ENCODE data around the gene IYD. TPM values are rescaled to one million over a fixed set of nuclear protein-coding genes. Genes with fewer than 3 reads are reported as not detected.

The IYD gene
- total RNA-seq, 4 donors from 2014 or later, result 0.83 to 57.0 (median 36.8) TPM

DNA sequence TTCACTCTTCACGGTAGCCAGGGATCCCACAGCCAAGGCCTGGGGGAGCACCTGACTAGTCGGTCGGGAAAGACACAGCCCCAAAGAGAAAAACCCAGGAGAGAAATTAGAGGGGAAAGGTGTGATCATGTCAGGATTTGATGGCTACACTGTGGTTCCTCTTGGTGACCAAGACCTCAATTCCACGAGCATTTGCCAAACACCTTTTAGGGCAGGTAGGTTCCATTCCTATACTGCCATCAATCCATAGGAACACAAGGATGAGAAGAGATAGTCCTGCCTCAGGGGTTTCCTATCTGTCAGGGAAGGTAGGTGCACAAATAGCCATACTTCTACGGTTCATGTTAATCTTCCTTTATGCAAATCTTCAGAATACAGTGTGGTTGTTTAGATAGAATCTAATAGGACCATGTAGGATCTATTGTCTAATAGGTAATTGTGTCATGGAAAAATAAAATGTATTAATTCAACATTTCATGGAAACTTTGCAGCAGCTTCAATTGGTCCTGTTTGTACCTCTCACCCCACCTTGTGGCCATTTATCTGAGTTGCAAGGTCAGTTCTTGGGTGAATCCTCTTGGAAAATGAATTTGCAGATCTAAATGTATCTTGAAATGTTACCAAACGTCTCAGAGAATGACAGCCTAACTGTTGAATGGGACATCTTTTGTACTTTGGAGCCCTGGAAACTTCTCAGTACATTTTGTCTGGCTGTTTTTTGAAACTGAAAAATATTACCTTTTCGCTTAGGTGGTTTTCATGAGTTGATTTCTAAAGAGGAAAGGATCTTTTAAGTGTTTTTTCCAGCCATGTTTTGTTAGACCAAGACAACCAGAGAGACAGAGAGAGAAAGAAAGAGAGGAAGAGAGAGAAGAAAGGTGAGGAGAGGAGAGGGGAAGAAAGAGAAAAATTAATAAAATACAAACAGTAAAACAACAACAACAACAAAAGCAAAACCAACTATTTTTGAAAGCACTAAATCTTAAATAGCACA, 33.7 kb upstream of the IYD start:
- Histone ChIP-seq H3K27ac (no peak overlapping the region), H3K4me3 (no peak overlapping the region), H3K9me3 (no peaks in the 10 kb centered on the region), H3K36me3 (no peaks in the 10 kb centered on the region), H3K27me3 (no peaks in the 10 kb centered on the region), H3K4me1 (no peaks in the 10 kb centered on the region)
- peak in 2 of 3 donors; percentile 34 to 75 for DNase-seq
- no peak for TF ChIP-seq POLR2A (IDR thresholded peaks at IDR 0.05)
- TF ChIP-seq, protein P1, sequence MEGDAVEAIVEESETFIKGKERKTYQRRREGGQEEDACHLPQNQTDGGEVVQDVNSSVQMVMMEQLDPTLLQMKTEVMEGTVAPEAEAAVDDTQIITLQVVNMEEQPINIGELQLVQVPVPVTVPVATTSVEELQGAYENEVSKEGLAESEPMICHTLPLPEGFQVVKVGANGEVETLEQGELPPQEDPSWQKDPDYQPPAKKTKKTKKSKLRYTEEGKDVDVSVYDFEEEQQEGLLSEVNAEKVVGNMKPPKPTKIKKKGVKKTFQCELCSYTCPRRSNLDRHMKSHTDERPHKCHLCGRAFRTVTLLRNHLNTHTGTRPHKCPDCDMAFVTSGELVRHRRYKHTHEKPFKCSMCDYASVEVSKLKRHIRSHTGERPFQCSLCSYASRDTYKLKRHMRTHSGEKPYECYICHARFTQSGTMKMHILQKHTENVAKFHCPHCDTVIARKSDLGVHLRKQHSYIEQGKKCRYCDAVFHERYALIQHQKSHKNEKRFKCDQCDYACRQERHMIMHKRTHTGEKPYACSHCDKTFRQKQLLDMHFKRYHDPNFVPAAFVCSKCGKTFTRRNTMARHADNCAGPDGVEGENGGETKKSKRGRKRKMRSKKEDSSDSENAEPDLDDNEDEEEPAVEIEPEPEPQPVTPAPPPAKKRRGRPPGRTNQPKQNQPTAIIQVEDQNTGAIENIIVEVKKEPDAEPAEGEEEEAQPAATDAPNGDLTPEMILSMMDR (IDR thresholded peaks at IDR 0.05), result peak; percentile 20 to 94 (median 84)

DNA sequence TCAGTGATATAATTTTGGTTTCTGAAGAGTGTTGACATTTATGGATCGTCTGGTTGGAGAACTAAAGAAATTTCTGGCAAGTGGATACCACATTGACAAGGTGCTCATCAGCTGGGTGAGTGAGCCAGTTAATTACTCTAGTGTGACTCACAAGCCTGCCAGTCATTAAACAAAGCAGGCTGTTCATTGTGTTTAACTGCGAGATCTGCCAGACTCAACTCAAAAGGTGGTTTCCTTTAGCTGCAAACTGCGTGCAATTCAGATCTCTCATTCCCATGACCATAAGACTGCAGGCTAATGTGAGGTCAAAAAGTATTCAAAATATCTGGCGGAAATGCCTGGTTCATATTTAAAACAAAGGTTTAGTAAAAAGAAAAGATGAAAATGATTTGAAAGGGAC, 32.5 kb upstream of the IYD start:
- Histone ChIP-seq H3K27me3 (no peaks in the 10 kb centered on the region), H3K9me3 (no peaks in the 10 kb centered on the region), H3K4me3 (no peak overlapping the region), H3K4me1 (no peaks in the 10 kb centered on the region), H3K36me3 (no peaks in the 10 kb centered on the region), H3K27ac (no peak overlapping the region)
- no peak for TF ChIP-seq POLR2A (IDR thresholded peaks at IDR 0.05)
- TF ChIP-seq, protein P1 (IDR thresholded peaks at IDR 0.05), result no peak
- DNase-seq, result peak in 1 of 3 donors; percentile 69

DNA sequence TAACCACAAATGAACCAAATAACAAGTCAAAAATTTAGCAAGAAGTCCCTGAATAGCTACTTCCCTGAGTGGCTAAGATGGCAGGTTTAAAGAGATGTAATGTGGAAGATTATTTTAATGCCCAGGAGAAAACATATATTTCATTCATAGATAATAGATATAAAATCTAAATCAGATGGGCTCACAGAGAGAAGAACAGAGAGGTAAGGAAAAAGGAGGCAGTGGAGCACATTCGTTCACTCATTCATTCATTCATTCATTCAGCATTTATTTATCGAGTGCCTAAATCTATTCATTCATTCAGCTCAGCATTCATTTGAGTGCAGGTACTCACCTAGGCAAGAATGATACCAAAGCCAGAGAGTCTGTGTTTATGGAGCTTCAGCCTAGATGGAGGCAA, 32.1 kb upstream of the IYD start:
- Histone ChIP-seq H3K4me3 (no peak overlapping the region), H3K27me3 (no peaks in the 10 kb centered on the region), H3K27ac (no peak overlapping the region), H3K9me3 (no peaks in the 10 kb centered on the region), H3K4me1 (no peaks in the 10 kb centered on the region), H3K36me3 (no peaks in the 10 kb centered on the region)
- no peak for DNase-seq
- TF ChIP-seq, protein P1 (IDR thresholded peaks at IDR 0.05), result no peak
- no peak for TF ChIP-seq POLR2A (IDR thresholded peaks at IDR 0.05)

DNA sequence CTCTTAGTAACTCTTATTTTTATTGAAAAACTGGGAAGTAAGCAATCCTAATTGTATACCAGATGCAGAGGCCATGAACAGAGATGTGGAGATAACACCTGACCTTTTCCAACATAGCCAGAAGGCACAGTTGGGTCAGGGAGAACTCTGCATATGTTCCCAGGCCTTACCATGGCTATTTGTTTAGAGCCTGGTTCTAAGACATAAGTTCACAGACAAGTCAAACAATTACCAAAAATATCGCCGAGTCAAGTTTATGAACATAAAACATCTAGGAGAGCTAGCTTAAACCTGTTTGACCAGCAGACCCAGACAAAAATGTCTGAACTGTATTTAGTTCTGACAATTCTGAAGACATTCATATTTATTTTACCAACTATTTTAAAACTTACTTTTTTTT, 26.7 kb upstream of the IYD start:
- no peaks in the 10 kb centered on the region for H3K9me3 ChIP-seq
- no peaks in the 10 kb centered on the region for H3K4me1 ChIP-seq
- no peaks in the 10 kb centered on the region for H3K36me3 ChIP-seq
- H3K4me3 ChIP-seq, result no peak overlapping the region
- TF ChIP-seq POLR2A (IDR thresholded peaks at IDR 0.05), result no peak
- TF ChIP-seq, protein P1 (IDR thresholded peaks at IDR 0.05), result no peak
- no peak overlapping the region for H3K27ac ChIP-seq
- no peaks in the 10 kb centered on the region for H3K27me3 ChIP-seq
- no peak for DNase-seq

DNA sequence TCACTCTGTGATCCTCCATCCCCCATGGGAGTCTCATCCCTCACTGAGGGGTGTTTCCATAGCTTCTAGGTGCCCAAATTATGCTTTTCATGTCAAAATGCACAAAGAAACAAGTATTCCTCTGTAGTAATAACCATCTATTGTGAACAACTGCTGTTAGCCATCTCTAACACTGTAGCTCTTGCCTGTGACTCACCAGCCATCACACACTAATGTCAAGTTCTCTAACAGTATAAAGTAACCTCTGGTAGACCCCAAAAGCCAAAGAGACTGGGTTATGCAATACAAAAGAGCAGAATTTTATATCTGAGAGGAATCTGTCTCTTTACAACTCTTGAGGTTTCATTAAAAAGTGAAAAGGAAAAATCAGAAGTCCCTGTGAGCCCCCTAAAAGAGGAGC, 25.4 kb upstream of the IYD start:
- Histone ChIP-seq H3K36me3 (no peaks in the 10 kb centered on the region), H3K27ac (no peak overlapping the region), H3K9me3 (no peaks in the 10 kb centered on the region), H3K27me3 (no peaks in the 10 kb centered on the region), H3K4me1 (no peaks in the 10 kb centered on the region), H3K4me3 (no peak overlapping the region)
- DNase-seq, result no peak
- TF ChIP-seq, protein P1 (IDR thresholded peaks at IDR 0.05), result no peak
- TF ChIP-seq POLR2A (IDR thresholded peaks at IDR 0.05), result no peak
